GM23248 (cell line): Measurements from ENCODE around the gene MOB3C.

Experiments used
- EZH2 ChIP-seq: fragments of 200-600 bp; sonication (generic); IDR thresholded peaks from 2 replicates; pipeline ENCODE4 v1.6.1; 2018; ENCODE audit warnings: antibody characterized with exemption, mild to moderate bottlenecking; ENCODE audit not compliant: insufficient read depth, poor library complexity, severe bottlenecking
- EZH2phosphoT487 ChIP-seq: fragments of 200-600 bp; sonication (generic); IDR thresholded peaks from 2 replicates; pipeline ENCODE4 v1.6.1; 2018; ENCODE audit warnings: antibody characterized with exemption, moderate library complexity, mild to moderate bottlenecking, low read depth; ENCODE audit not compliant: insufficient read depth

DNA sequence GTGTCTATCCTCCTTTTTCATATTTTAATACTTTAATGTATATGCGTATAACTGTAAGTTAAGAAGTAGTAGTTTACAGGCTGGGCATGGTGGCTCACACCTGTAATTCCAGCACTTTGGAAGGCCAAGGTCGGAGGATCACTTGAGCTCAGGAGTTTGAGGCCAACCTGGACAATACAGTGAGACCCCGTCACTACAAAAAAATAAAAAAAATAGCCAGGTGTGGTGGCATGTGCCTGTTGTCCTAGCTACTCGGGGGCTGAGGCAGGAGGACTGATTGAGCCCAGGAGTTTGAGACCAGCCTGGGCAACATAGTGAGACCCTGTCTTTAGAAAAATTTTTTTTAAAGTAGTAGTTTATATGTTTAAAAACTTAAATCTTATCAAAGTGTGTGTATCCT is 29.2 kb upstream of the MOB3C start:
- TF ChIP-seq EZH2 = no peak
- TF ChIP-seq EZH2phosphoT487 = no peak
